ENCODE results near the gene CIDEC.
A peak's percentile ranks its signal among the peaks of the same experiment; 100 is the strongest.

CIDEC gene

DNA sequence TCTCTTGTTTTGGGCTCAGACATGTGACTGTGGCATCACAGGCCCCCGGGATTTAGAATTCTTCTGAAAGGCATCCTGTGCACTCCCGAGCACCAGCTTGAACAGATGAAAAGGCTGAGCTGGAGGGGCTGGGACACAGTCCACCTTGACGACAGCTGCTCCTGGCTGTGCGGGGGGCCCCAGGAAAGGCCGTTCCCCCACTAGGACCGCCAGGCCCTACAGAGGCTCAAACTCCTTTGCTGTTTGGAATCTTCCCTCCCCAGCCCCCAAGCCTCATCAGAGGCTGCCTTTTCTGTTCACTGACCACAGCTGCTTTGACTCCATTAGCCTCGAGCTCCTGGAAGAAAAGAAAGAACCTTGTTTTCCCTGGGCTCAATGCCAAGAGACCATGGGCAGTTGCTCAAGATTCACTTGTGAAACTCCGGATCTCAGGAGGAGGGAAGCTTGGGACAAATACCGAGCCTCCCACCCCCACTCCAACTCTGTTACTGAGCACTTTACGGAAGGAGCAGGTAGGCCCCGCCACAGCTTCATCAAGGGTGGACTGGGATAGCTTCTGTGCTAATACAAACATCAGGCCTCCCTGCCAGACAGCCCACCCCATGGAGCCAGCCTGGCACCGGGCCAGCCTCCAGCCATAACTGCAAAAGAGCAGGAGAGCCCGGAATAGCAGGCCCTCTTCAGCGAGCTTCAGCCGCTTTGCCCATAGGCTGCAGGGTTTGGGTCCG lies 15.7 kb downstream of the CIDEC start:
- H3K27ac ChIP-seq, result no peak overlapping the region

DNA sequence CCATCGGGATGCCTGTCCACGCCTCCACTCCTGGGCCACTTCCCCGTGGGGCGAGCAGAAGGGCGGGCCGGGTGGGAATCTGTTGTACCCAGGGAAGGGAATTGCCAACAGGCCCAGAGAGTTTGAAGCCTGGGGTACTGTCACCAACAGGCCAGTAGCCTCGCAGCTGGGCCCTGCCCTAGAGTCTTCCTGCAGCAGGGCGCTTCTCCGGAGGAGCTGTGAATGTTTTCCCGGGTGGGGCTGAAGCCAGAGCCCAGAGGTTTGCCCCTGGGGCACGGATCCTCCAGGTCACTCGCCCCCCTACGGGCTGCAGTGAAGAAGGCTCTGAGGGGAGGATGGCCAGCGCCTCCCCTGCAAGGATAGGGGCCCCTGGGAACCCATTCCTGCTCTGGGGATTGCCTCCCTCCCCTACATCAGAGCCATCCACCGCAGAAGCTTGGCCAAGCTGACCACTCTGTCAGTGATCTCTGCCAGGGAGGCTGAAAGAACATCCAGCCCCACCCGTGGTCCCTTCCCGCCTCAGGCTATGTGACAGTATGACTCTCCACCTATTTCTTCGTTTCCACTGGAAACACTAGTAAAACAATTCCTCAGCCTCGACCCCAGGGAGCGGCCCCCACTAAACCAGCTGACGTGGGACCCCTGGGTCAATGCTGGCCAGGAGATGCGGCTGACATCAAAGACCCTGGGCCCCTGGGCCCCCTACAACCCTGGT lies 16.8 kb downstream of the CIDEC start:
- H3K36me3 ChIP-seq (replicated peaks), result no peaks in the 10 kb centered on the region
- in situ Hi-C loops (cut with HindIII; ENCODE audit: low pct_ligation_motif_present, low sequenced_read_pairs), result no loop called here
- peak overlapping the region; percentile 20 for H3K4me3 ChIP-seq (ENCODE audit: low read depth, low read length)
- no peak overlapping the region for H3K27ac ChIP-seq
- TF ChIP-seq, protein P1, sequence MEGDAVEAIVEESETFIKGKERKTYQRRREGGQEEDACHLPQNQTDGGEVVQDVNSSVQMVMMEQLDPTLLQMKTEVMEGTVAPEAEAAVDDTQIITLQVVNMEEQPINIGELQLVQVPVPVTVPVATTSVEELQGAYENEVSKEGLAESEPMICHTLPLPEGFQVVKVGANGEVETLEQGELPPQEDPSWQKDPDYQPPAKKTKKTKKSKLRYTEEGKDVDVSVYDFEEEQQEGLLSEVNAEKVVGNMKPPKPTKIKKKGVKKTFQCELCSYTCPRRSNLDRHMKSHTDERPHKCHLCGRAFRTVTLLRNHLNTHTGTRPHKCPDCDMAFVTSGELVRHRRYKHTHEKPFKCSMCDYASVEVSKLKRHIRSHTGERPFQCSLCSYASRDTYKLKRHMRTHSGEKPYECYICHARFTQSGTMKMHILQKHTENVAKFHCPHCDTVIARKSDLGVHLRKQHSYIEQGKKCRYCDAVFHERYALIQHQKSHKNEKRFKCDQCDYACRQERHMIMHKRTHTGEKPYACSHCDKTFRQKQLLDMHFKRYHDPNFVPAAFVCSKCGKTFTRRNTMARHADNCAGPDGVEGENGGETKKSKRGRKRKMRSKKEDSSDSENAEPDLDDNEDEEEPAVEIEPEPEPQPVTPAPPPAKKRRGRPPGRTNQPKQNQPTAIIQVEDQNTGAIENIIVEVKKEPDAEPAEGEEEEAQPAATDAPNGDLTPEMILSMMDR (IDR thresholded peaks at IDR 0.05; ENCODE audit: low read depth, low read length, missing control alignments), result no peak
- no peaks in the 10 kb centered on the region for H3K27me3 ChIP-seq (replicated peaks)
- no peak for DNase-seq

More for the DNA sequence above, 15.7 kb downstream of the CIDEC start:
- TF ChIP-seq, protein P1 (IDR thresholded peaks at IDR 0.05; ENCODE audit: low read depth, low read length, missing control alignments), result no peak
- H3K27me3 ChIP-seq (replicated peaks), result no peaks in the 10 kb centered on the region
- no peak overlapping the region for H3K4me3 ChIP-seq (ENCODE audit: low read depth, low read length)
- in situ Hi-C loops (cut with HindIII; ENCODE audit: low pct_ligation_motif_present, low sequenced_read_pairs), result no loop called here
- peak; percentile 76 for DNase-seq
- no peaks in the 10 kb centered on the region for H3K36me3 ChIP-seq (replicated peaks)

DNA sequence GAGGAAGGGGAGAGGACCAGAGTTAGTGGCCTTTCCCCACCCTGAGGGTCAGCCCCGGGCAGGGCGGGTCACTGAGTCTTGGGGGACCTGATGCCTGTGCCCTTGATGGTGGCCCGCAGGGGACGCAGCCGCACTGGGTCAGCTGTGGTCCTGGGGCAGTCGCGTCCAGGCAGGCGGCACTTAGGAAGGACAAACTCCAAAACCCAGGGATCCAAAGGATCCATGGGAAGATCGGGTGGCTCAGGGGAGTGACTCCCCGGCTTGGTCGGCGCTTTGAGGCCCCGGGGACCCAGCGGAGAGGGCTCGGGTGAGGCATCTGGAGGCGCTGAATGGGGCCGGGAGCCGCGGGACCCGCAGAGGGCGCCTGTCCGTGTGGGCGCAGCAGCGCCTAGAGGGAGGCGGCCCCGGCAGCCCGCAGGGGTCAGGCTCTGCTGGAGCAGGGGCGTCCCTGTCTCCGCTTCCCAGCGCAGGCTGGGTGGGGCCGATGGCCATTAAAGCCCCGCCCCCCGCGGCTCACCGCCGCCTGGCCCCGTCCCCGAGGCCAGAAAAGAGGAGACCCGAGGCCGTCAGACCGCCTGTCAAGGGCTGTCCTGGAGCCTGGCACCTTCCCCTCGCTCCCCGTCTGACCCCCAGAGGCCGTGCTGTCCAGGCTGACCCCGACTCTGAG lies 17.5 kb downstream of the CIDEC start:
- TF ChIP-seq, protein P1 (IDR thresholded peaks at IDR 0.05; ENCODE audit: low read depth, low read length, missing control alignments), result peak; percentile 53
- Histone ChIP-seq H3K27me3 (replicated peaks) (no peaks in the 10 kb centered on the region), H3K27ac (no peak overlapping the region), H3K4me3 (ENCODE audit: low read depth, low read length) (peak overlapping the region; percentile 20), H3K36me3 (replicated peaks) (no peaks in the 10 kb centered on the region)
- no peak for DNase-seq
- in situ Hi-C loops (cut with HindIII; ENCODE audit: low pct_ligation_motif_present, low sequenced_read_pairs), result no loop called here

DNA sequence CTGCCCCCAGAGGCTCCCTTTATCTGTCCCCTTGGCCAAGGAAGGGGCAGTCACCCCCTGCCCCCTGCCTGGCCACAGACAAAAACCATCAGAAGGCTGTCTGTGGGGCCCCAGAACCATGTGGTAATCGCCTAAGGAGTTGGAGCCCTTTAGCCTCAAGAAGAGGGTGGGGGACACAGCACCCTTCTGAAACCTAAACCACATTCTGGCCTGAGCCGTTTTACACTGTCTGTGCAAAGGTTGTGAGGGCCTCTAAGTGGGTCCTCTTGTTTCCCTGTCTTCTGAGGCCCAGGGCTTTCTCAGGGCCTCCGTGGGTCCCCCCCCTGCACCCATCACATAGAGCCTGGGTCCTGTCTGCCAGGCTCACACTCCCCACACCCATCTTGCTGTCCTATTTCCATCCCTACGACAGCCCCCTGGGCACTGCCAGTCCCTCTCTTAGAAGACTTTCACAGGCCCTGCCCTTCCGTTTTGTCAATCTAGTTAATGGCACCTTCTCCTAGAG lies 18.4 kb downstream of the CIDEC start:
- TF ChIP-seq, protein P1 (IDR thresholded peaks at IDR 0.05; ENCODE audit: low read depth, low read length, missing control alignments), result no peak
- H3K27me3 ChIP-seq (replicated peaks), result no peaks in the 10 kb centered on the region
- H3K27ac ChIP-seq, result no peak overlapping the region
- in situ Hi-C loops (cut with HindIII; ENCODE audit: low pct_ligation_motif_present, low sequenced_read_pairs), result no loop called here
- DNase-seq, result no peak
- no peaks in the 10 kb centered on the region for H3K36me3 ChIP-seq (replicated peaks)
- no peak overlapping the region for H3K4me3 ChIP-seq (ENCODE audit: low read depth, low read length)

DNA sequence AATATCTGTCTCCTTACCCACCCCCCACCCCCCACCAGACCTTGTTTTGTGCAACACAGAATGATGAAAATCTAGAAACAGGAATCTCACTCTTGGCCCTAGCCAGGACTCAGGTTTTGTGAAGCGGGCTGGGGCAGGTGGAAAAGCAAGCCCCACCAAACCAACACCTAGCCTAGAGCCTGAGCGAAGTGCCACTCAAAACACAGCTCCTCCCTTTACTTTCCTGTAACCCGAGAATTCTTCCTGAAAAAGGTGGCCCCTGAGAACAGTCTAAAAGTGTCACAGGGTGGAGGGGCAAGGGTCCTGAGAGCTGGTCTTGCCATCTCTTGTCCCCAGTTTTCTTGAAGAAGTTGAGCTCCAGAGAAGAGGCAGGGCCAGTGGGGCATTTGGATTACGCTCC lies 18.9 kb downstream of the CIDEC start:
- H3K27ac ChIP-seq, result no peak overlapping the region
- in situ Hi-C loops (cut with HindIII; ENCODE audit: low pct_ligation_motif_present, low sequenced_read_pairs), result no loop called here
- H3K4me3 ChIP-seq (ENCODE audit: low read depth, low read length), result no peak overlapping the region
- no peak for DNase-seq
- TF ChIP-seq, protein P1 (IDR thresholded peaks at IDR 0.05; ENCODE audit: low read depth, low read length, missing control alignments), result no peak
- no peaks in the 10 kb centered on the region for H3K27me3 ChIP-seq (replicated peaks)
- no peaks in the 10 kb centered on the region for H3K36me3 ChIP-seq (replicated peaks)
